Measurements from ENCODE around the gene GLIPR1L2. TPM values are rescaled to one million over a fixed set of nuclear protein-coding genes. Genes with fewer than 3 reads are reported as not detected.

GLIPR1L2 gene
- total and polyA plus RNA-seq, 2 experiments from 2014 or later, result 0.92 TPM; not detected in 1

- Histone ChIP-seq H2AFZ (no peak overlapping the region), H3K79me2 (no peaks in the 10 kb centered on the region), H3K4me1 (ENCODE audit: insufficient read depth) (no peaks in the 10 kb centered on the region), H3K9me2 (replicated peaks; ENCODE audit: insufficient read depth) (no peaks in the 10 kb centered on the region), H3K4me2 (no peak overlapping the region), H4K20me1 (ENCODE audit: insufficient read depth, poor library complexity, severe bottlenecking) (no peaks in the 10 kb centered on the region), H3K27ac (no peak overlapping the region), H3K27me3 (no peaks in the 10 kb centered on the region), H3K9me3 (ENCODE audit: low read depth) (no peaks in the 10 kb centered on the region), H3K4me3 (no peak overlapping the region), H3K36me3 (replicated peaks; ENCODE audit: insufficient read depth, low read depth) (no peaks in the 10 kb centered on the region)
- DNase-seq (ENCODE audit: low spot score), result no peak
- WGBS (ENCODE audit: low lambda C conversion rate, missing lambda C conversion rate), result 81% methylated on average over 4 of the region's 4 CpGs
- TF ChIP-seq CTCF (IDR thresholded peaks at IDR 0.05; ENCODE audit: poor library complexity) (no peak), EZH2 (IDR thresholded peaks at IDR 0.05; ENCODE audit: borderline replicate concordance) (no peak), EZH2phosphoT487 (IDR thresholded peaks at IDR 0.05; ENCODE audit: low read depth, severe bottlenecking, unreplicated experiment) (no peak)
Measured at GRCh38 chr12:75447691-75448393, 57.0 kb downstream of the GLIPR1L2 start.

DNA sequence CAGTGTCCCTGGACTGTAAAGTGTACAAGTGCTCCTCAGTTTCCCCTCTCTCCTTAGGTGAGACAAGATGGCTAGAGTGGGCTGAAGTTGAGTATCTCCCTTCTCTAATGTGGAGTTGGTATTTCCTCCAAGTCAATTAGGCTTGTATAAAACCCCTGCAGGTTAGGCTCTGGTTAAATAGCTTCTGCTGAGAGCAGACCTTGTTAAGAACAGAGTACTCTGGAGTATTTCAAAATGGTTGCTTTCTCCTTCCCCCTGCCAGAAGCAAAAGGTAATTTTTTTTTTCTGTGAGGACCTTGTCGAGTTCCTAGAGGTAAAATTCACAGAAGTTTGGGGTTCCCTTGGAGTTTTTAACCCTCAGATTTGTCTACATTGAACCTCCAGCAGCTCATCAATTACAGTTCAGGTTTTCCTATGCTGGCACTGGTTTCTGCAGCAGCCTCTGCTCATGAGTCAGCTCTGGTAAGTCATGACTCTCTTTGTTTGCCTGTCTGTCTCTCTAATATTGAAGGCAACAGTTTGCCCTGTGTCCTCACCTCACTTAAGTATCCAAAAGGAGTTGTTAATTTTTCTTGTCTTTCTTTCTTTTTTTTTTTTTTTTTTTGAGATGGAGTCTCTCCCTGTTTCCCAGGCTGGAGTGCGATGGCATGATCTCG lies 61.9 kb downstream of the GLIPR1L2 start:
- no peaks in the 10 kb centered on the region for H3K4me1 ChIP-seq (ENCODE audit: insufficient read depth)
- H2AFZ ChIP-seq, result no peak overlapping the region
- no peak overlapping the region for H3K27ac ChIP-seq
- H4K20me1 ChIP-seq (ENCODE audit: insufficient read depth, poor library complexity, severe bottlenecking), result no peaks in the 10 kb centered on the region
- no peaks in the 10 kb centered on the region for H3K36me3 ChIP-seq (replicated peaks; ENCODE audit: insufficient read depth, low read depth)
- no peak for TF ChIP-seq EZH2 (IDR thresholded peaks at IDR 0.05; ENCODE audit: borderline replicate concordance)
- no peak for TF ChIP-seq EZH2phosphoT487 (IDR thresholded peaks at IDR 0.05; ENCODE audit: low read depth, severe bottlenecking, unreplicated experiment)
- no peak for TF ChIP-seq CTCF (IDR thresholded peaks at IDR 0.05; ENCODE audit: poor library complexity)
- H3K79me2 ChIP-seq, result no peaks in the 10 kb centered on the region
- H3K9me2 ChIP-seq (replicated peaks; ENCODE audit: insufficient read depth), result no peaks in the 10 kb centered on the region
- DNase-seq (ENCODE audit: low spot score), result no peak
- 84% methylated on average over 3 of the region's 3 CpGs for WGBS (ENCODE audit: low lambda C conversion rate, missing lambda C conversion rate)
- H3K9me3 ChIP-seq (ENCODE audit: low read depth), result no peaks in the 10 kb centered on the region
- no peaks in the 10 kb centered on the region for H3K27me3 ChIP-seq
- no peak overlapping the region for H3K4me3 ChIP-seq
- no peak overlapping the region for H3K4me2 ChIP-seq

DNA sequence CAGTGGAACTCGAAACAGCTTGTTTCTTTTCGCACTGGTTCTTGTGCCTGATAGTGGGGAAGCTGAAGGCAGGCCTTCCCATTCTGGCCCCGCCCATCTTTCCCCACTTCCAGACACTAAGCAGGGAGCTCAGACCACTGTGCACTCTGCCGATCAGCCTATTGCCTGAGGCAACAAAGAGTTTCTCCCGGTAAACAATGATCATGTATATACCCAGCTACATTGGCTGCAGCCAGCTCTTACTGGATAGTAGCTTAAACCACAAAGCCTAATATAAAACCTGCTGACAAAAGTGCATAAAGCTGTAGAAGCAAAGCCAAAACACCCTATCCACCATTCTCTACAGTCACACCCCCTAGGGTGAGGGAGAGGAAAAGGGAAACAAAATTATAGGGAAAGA lies 65.0 kb downstream of the GLIPR1L2 start:
- Histone ChIP-seq H2AFZ (no peak overlapping the region), H3K79me2 (no peaks in the 10 kb centered on the region), H3K4me1 (ENCODE audit: insufficient read depth) (no peaks in the 10 kb centered on the region), H4K20me1 (ENCODE audit: insufficient read depth, poor library complexity, severe bottlenecking) (no peaks in the 10 kb centered on the region), H3K9me2 (replicated peaks; ENCODE audit: insufficient read depth) (no peaks in the 10 kb centered on the region), H3K4me2 (no peak overlapping the region), H3K4me3 (no peak overlapping the region), H3K27me3 (no peaks in the 10 kb centered on the region), H3K36me3 (replicated peaks; ENCODE audit: insufficient read depth, low read depth) (no peaks in the 10 kb centered on the region), H3K9me3 (ENCODE audit: low read depth) (no peaks in the 10 kb centered on the region), H3K27ac (no peak overlapping the region)
- DNase-seq (ENCODE audit: low spot score), result no peak
- 81% methylated on average over 5 of the region's 5 CpGs for WGBS (ENCODE audit: low lambda C conversion rate, missing lambda C conversion rate)
- no peak for TF ChIP-seq CTCF (IDR thresholded peaks at IDR 0.05; ENCODE audit: poor library complexity)
- TF ChIP-seq EZH2 (IDR thresholded peaks at IDR 0.05; ENCODE audit: borderline replicate concordance), result no peak
- TF ChIP-seq EZH2phosphoT487 (IDR thresholded peaks at IDR 0.05; ENCODE audit: low read depth, severe bottlenecking, unreplicated experiment), result no peak

Measured in hepatocyte (in vitro differentiated cells).